ENCODE measurements around the gene VWF. TPM values are rescaled to one million over a fixed set of nuclear protein-coding genes. Genes with fewer than 3 reads are reported as not detected.

Gene VWF
- total and polyA plus RNA-seq, 11 donors: 125 to 503 (median 238) TPM

GRCh38 chr12:6067152-6067916 lies 57.1 kb downstream of the VWF start:
- 62 to 72% (median 66%) methylated on average over 16 of the region's 16 CpGs for WGBS, 4 donors
- DNase-seq: peak in 3 of 5 donors; percentile 43 to 56 (median 51)

GRCh38 chr12:6066651-6067050 lies 57.8 kb downstream of the VWF start:
- ATAC-seq (peak in 1 of 4 donors; percentile 2), DNase-seq (peak in 1 of 5 donors; percentile 9)
- Histone ChIP-seq H3K9me3 (no peaks in the 10 kb centered on the region), H3K36me3 (peaks cover 0 to 81% (median 32%) of the 10 kb centered on the region in 9 donors), H3K27ac (peak overlapping the region in 7 of 12 donors; percentile 13 to 63 (median 44)), H3K4me3 (no peak overlapping the region), H3K4me1 (peaks cover 0 to 38% (median 7%) of the 10 kb centered on the region in 12 donors), H3K27me3 (no peaks in the 10 kb centered on the region)
- intact Hi-C loops (cut with DNase I): loop anchor here in 5 of 10 donors (2.0 to 10.0 kb wide), 4 partner anchors 118 to 212 kb away; no protein-coding TSS in a partner anchor
- no peak for TF ChIP-seq CTCF (IDR thresholded peaks at IDR 0.05)
- no peak for TF ChIP-seq POLR2A (IDR thresholded peaks at IDR 0.05)
- 83 to 100% (median 96%) methylated on average over 1 of the region's 1 CpG for WGBS, 4 donors

More at GRCh38 chr12:6067152-6067916, 57.1 kb downstream of the VWF start:
- peak in 2 of 4 donors; percentile 27 to 43 for ATAC-seq
- TF ChIP-seq CTCF (IDR thresholded peaks at IDR 0.05) (peak in 10 of 12 donors; percentile 13 to 54 (median 32)), POLR2A (IDR thresholded peaks at IDR 0.05) (no peak)
- Histone ChIP-seq H3K36me3 (peaks cover 0 to 82% (median 35%) of the 10 kb centered on the region in 9 donors), H3K9me3 (no peaks in the 10 kb centered on the region), H3K27me3 (no peaks in the 10 kb centered on the region), H3K4me1 (peaks cover 0 to 39% (median 10%) of the 10 kb centered on the region in 12 donors), H3K27ac (peak overlapping the region in 5 of 12 donors; percentile 4 to 63 (median 48)), H3K4me3 (no peak overlapping the region)
- intact Hi-C loops (cut with DNase I): loop anchor here in 5 of 10 donors (2.0 to 10.0 kb wide), 4 partner anchors 117 to 211 kb away; no protein-coding TSS in a partner anchor

GRCh38 chr12:6065863-6066199 lies 58.6 kb downstream of the VWF start:
- intact Hi-C loops (cut with DNase I): loop anchor here in 6 of 10 donors (2.0 to 10.0 kb wide), 5 partner anchors 119 to 219 kb away; no protein-coding TSS in a partner anchor
- WGBS, 4 donors: 68 to 89% (median 84%) methylated on average over 5 of the region's 5 CpGs
- H3K27ac ChIP-seq: peak overlapping the region in 3 of 12 donors; percentile 31 to 48 (median 39)
- no peak overlapping the region for H3K4me3 ChIP-seq
- ATAC-seq: no peak
- H3K9me3 ChIP-seq: no peaks in the 10 kb centered on the region
- H3K4me1 ChIP-seq: peaks cover 0 to 38% (median 6%) of the 10 kb centered on the region in 12 donors
- H3K36me3 ChIP-seq: peaks cover 0 to 81% (median 27%) of the 10 kb centered on the region in 9 donors
- no peak for TF ChIP-seq POLR2A (IDR thresholded peaks at IDR 0.05)
- TF ChIP-seq CTCF (IDR thresholded peaks at IDR 0.05): no peak
- H3K27me3 ChIP-seq: no peaks in the 10 kb centered on the region
- peak in 1 of 5 donors; percentile 26 for DNase-seq

Data from heart left ventricle (tissue), 16 donors.